ENCODE data around the gene USP15. TPM values are rescaled to one million over a fixed set of nuclear protein-coding genes. Genes with fewer than 3 reads are reported as not detected.
"Not testable (repeated sequence)": the region's sequence is repeated elsewhere in the genome, so short reads cannot be mapped to it uniquely, and the experiment has no call there.

Gene USP15
- polyA plus RNA-seq, 4 donors: 33.9 to 60.8 (median 54.1) TPM

- H3K36me3 ChIP-seq (ENCODE audit: control insufficient read depth in 3 of 3, insufficient read depth in 2 of 3, low read depth in 1 of 3, low read length in 3 of 3): peaks cover 3 to 27% (median 7%) of the 10 kb centered on the region in 3 donors
- not testable (repeated sequence) for H3K27ac ChIP-seq (ENCODE audit: low read depth in 1 of 3, low read length in 2 of 3); H3K4me1 ChIP-seq (ENCODE audit: control insufficient read depth in 3 of 3, insufficient read depth in 2 of 3, low read depth in 1 of 3, low read length in 2 of 3); FAIRE-seq; H3K4me3 ChIP-seq (ENCODE audit: low read depth in 1 of 3, low read length in 3 of 3); H3K27me3 ChIP-seq (ENCODE audit: control insufficient read depth in 3 of 3, insufficient read depth in 3 of 3, low read length in 3 of 3); DNase-seq
- WGBS, 3 donors: 94 to 98% (median 97%) methylated on average over 4 of the region's 4 CpGs
- H3K9me3 ChIP-seq (ENCODE audit: control insufficient read depth in 2 of 2, insufficient read depth in 1 of 2, low read depth in 1 of 2, low read length in 1 of 2): peaks cover 0 to 31% of the 10 kb centered on the region in 2 donors
These were observed 84.7 kb downstream of the USP15 start for GRCh38 chr12:62344731-62345556.

- DNase-seq: no peak
- Histone ChIP-seq H3K9me3 (ENCODE audit: control insufficient read depth in 2 of 2, insufficient read depth in 1 of 2, low read depth in 1 of 2, low read length in 1 of 2) (peaks cover 0 to 31% of the 10 kb centered on the region in 2 donors), H3K27ac (ENCODE audit: low read depth in 1 of 3, low read length in 2 of 3) (no peak overlapping the region), H3K36me3 (ENCODE audit: control insufficient read depth in 3 of 3, insufficient read depth in 2 of 3, low read depth in 1 of 3, low read length in 3 of 3) (peaks cover 3 to 30% (median 9%) of the 10 kb centered on the region in 3 donors), H3K4me1 (ENCODE audit: control insufficient read depth in 3 of 3, insufficient read depth in 2 of 3, low read depth in 1 of 3, low read length in 2 of 3) (no peaks in the 10 kb centered on the region), H3K4me3 (ENCODE audit: low read depth in 1 of 3, low read length in 3 of 3) (no peak overlapping the region), H3K27me3 (ENCODE audit: control insufficient read depth in 3 of 3, insufficient read depth in 3 of 3, low read length in 3 of 3) (no peaks in the 10 kb centered on the region)
- WGBS, 3 donors: 95 to 98% (median 97%) methylated on average over 6 of the region's 6 CpGs
- no peak for FAIRE-seq
These were observed 85.5 kb downstream of the USP15 start for GRCh38 chr12:62345667-62346066.

GRCh38 chr12:62346817-62347216 is 86.6 kb downstream of the USP15 start:
- FAIRE-seq: no peak
- peaks cover 0 to 31% of the 10 kb centered on the region in 2 donors for H3K9me3 ChIP-seq (ENCODE audit: control insufficient read depth in 2 of 2, insufficient read depth in 1 of 2, low read depth in 1 of 2, low read length in 1 of 2)
- H3K4me1 ChIP-seq (ENCODE audit: control insufficient read depth in 3 of 3, insufficient read depth in 2 of 3, low read depth in 1 of 3, low read length in 2 of 3): no peaks in the 10 kb centered on the region
- no peaks in the 10 kb centered on the region for H3K27me3 ChIP-seq (ENCODE audit: control insufficient read depth in 3 of 3, insufficient read depth in 3 of 3, low read length in 3 of 3)
- peaks cover 3 to 31% (median 10%) of the 10 kb centered on the region in 3 donors for H3K36me3 ChIP-seq (ENCODE audit: control insufficient read depth in 3 of 3, insufficient read depth in 2 of 3, low read depth in 1 of 3, low read length in 3 of 3)
- no peak overlapping the region for H3K4me3 ChIP-seq (ENCODE audit: low read depth in 1 of 3, low read length in 3 of 3)
- no peak for DNase-seq
- H3K27ac ChIP-seq (ENCODE audit: low read depth in 1 of 3, low read length in 2 of 3): no peak overlapping the region
- WGBS, 3 donors: 93 to 97% (median 96%) methylated on average over 1 of the region's 1 CpG

- peaks cover 0 to 24% (median 6%) of the 10 kb centered on the region in 3 donors for H3K36me3 ChIP-seq (ENCODE audit: control insufficient read depth in 3 of 3, insufficient read depth in 2 of 3, low read depth in 1 of 3, low read length in 3 of 3)
- no peak for FAIRE-seq
- no peak for DNase-seq
- H3K27me3 ChIP-seq (ENCODE audit: control insufficient read depth in 3 of 3, insufficient read depth in 3 of 3, low read length in 3 of 3): no peaks in the 10 kb centered on the region
- no peak overlapping the region for H3K27ac ChIP-seq (ENCODE audit: low read depth in 1 of 3, low read length in 2 of 3)
- WGBS, 3 donors: 88 to 91% (median 89%) methylated on average over 5 of the region's 5 CpGs
- no peak overlapping the region for H3K4me3 ChIP-seq (ENCODE audit: low read depth in 1 of 3, low read length in 3 of 3)
- H3K4me1 ChIP-seq (ENCODE audit: control insufficient read depth in 3 of 3, insufficient read depth in 2 of 3, low read depth in 1 of 3, low read length in 2 of 3): no peaks in the 10 kb centered on the region
- H3K9me3 ChIP-seq (ENCODE audit: control insufficient read depth in 2 of 2, insufficient read depth in 1 of 2, low read depth in 1 of 2, low read length in 1 of 2): peaks cover 0 to 26% of the 10 kb centered on the region in 2 donors
These were observed 87.9 kb downstream of the USP15 start for GRCh38 chr12:62347922-62348650.

- Histone ChIP-seq H3K27ac (ENCODE audit: low read depth in 1 of 3, low read length in 2 of 3) (no peak overlapping the region), H3K27me3 (ENCODE audit: control insufficient read depth in 3 of 3, insufficient read depth in 3 of 3, low read length in 3 of 3) (no peaks in the 10 kb centered on the region), H3K9me3 (ENCODE audit: control insufficient read depth in 2 of 2, insufficient read depth in 1 of 2, low read depth in 1 of 2, low read length in 1 of 2) (peaks cover 0 to 3% of the 10 kb centered on the region in 2 donors), H3K4me1 (ENCODE audit: control insufficient read depth in 3 of 3, insufficient read depth in 2 of 3, low read depth in 1 of 3, low read length in 2 of 3) (no peaks in the 10 kb centered on the region), H3K4me3 (ENCODE audit: low read depth in 1 of 3, low read length in 3 of 3) (no peak overlapping the region), H3K36me3 (ENCODE audit: control insufficient read depth in 3 of 3, insufficient read depth in 2 of 3, low read depth in 1 of 3, low read length in 3 of 3) (peaks cover 0 to 8% (median 4%) of the 10 kb centered on the region in 3 donors)
- DNase-seq: no peak
- no peak for FAIRE-seq
- WGBS, 3 donors: 74 to 94% (median 89%) methylated on average over 2 of the region's 2 CpGs
These were observed 90.3 kb downstream of the USP15 start for GRCh38 chr12:62350554-62350953.

- Histone ChIP-seq H3K27ac (ENCODE audit: low read depth in 1 of 3, low read length in 2 of 3) (no peak overlapping the region), H3K27me3 (ENCODE audit: control insufficient read depth in 3 of 3, insufficient read depth in 3 of 3, low read length in 3 of 3) (no peaks in the 10 kb centered on the region), H3K9me3 (ENCODE audit: control insufficient read depth in 2 of 2, insufficient read depth in 1 of 2, low read depth in 1 of 2, low read length in 1 of 2) (no peaks in the 10 kb centered on the region), H3K4me3 (ENCODE audit: low read depth in 1 of 3, low read length in 3 of 3) (no peak overlapping the region), H3K4me1 (ENCODE audit: control insufficient read depth in 3 of 3, insufficient read depth in 2 of 3, low read depth in 1 of 3, low read length in 2 of 3) (no peaks in the 10 kb centered on the region), H3K36me3 (ENCODE audit: control insufficient read depth in 3 of 3, insufficient read depth in 2 of 3, low read depth in 1 of 3, low read length in 3 of 3) (peaks cover 0 to 8% (median 4%) of the 10 kb centered on the region in 3 donors)
- FAIRE-seq (peak; percentile 23), DNase-seq (no peak)
- 81 to 91% (median 82%) methylated on average over 1 of the region's 1 CpG for WGBS, 3 donors
These were observed 91.1 kb downstream of the USP15 start for GRCh38 chr12:62351326-62351725.

- H3K27ac ChIP-seq (ENCODE audit: low read depth in 1 of 3, low read length in 2 of 3): no peak overlapping the region
- no peak overlapping the region for H3K4me3 ChIP-seq (ENCODE audit: low read depth in 1 of 3, low read length in 3 of 3)
- 89 to 98% (median 96%) methylated on average over 2 of the region's 2 CpGs for WGBS, 3 donors
- peaks cover 0 to 4% (median 2%) of the 10 kb centered on the region in 3 donors for H3K36me3 ChIP-seq (ENCODE audit: control insufficient read depth in 3 of 3, insufficient read depth in 2 of 3, low read depth in 1 of 3, low read length in 3 of 3)
- H3K9me3 ChIP-seq (ENCODE audit: control insufficient read depth in 2 of 2, insufficient read depth in 1 of 2, low read depth in 1 of 2, low read length in 1 of 2): no peaks in the 10 kb centered on the region
- H3K27me3 ChIP-seq (ENCODE audit: control insufficient read depth in 3 of 3, insufficient read depth in 3 of 3, low read length in 3 of 3): no peaks in the 10 kb centered on the region
- FAIRE-seq (no peak), DNase-seq (no peak)
- no peaks in the 10 kb centered on the region for H3K4me1 ChIP-seq (ENCODE audit: control insufficient read depth in 3 of 3, insufficient read depth in 2 of 3, low read depth in 1 of 3, low read length in 2 of 3)
These were observed 100.8 kb downstream of the USP15 start for GRCh38 chr12:62361048-62361447.

- Histone ChIP-seq H3K9me3 (ENCODE audit: control insufficient read depth in 2 of 2, insufficient read depth in 1 of 2, low read depth in 1 of 2, low read length in 1 of 2) (no peaks in the 10 kb centered on the region), H3K27me3 (ENCODE audit: control insufficient read depth in 3 of 3, insufficient read depth in 3 of 3, low read length in 3 of 3) (no peaks in the 10 kb centered on the region), H3K4me1 (ENCODE audit: control insufficient read depth in 3 of 3, insufficient read depth in 2 of 3, low read depth in 1 of 3, low read length in 2 of 3) (no peaks in the 10 kb centered on the region), H3K27ac (ENCODE audit: low read depth in 1 of 3, low read length in 2 of 3) (no peak overlapping the region), H3K4me3 (ENCODE audit: low read depth in 1 of 3, low read length in 3 of 3) (no peak overlapping the region), H3K36me3 (ENCODE audit: control insufficient read depth in 3 of 3, insufficient read depth in 2 of 3, low read depth in 1 of 3, low read length in 3 of 3) (peaks cover 0 to 2% (median 2%) of the 10 kb centered on the region in 3 donors)
- no peak for FAIRE-seq
- 96 to 98% (median 97%) methylated on average over 4 of the region's 4 CpGs for WGBS, 3 donors
- no peak for DNase-seq
These were observed 103.3 kb downstream of the USP15 start for GRCh38 chr12:62363506-62363905.

All from small intestine (tissue), 7 donors.